OCI-LY1 (cell line): ENCODE data around the gene TNFRSF12A.

Experiments used
- CTCF ChIP-seq: fragments of 200-600 bp; sonication (generic), shearing (Covaris generic); IDR thresholded peaks from 2 replicates; pipeline ENCODE4 v1.5.1; 2017; ENCODE audit warnings: mild to moderate bottlenecking, antibody characterized with exemption, low read length, moderate library complexity, mixed read lengths
- EZH2 ChIP-seq: fragments of 200-600 bp; sonication (generic), shearing (Covaris generic); IDR thresholded peaks from 2 replicates; pipeline ENCODE4 v1.8.0; 2017; ENCODE audit warnings: borderline replicate concordance, mixed run types, mild to moderate bottlenecking, antibody characterized with exemption, low read length, moderate library complexity, mixed read lengths

DNA sequence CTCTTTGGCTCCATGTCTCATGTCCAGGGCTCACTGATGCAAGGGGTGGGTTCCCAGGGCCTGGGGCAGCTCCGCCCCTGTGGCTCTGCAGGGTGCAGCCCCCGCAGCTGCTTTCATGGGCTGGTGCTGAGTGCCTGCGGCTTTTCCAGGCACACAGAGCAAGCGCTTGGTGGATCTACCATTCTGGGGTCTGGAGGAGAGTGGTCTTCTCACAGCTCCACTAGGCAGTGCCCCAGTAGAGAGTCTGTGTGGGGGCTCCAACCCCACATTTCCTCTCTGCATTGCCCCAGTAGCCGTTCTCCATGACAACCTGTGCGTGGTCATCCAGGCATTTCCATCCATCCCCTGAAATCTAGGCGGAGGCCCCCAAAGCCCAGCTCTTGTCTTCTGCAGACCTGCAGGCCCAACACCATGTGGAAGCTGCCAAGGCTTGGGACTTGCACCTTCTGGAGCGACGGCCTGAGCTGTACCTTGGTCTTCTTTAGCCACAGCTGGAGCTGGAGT lies 50.5 kb downstream of the TNFRSF12A start:
- TF ChIP-seq CTCF (no peak), EZH2 (no peak)
